Left lung (tissue), 10 donors: ENCODE measurements around the gene C3orf22. TPM values are rescaled to one million over a fixed set of nuclear protein-coding genes. Genes with fewer than 3 reads are reported as not detected.

Source experiments
- ATAC-seq: fragments of 200-7000 bp; cut with Tn5 transposase; one replicate; pipeline ENCODE4 v1.9.1; 2020; ENCODE audit warnings: moderate library complexity
- DNase-seq, 4 donors: peaks; one replicate each; pipeline ENCODE4 v3.0.0-alpha.2; 2013 to 2020
- H3K27ac ChIP-seq, 2 donors: fragments of 200-600 bp; sonication (generic) in 1 of 2; one replicate each; pipeline versions ENCODE4 v1.5.0 to v1.8.0; 2020 to 2021
- H3K27me3 ChIP-seq, 2 donors: fragments of 200-600 bp; sonication (generic) in 1 of 2; one replicate each; pipeline versions ENCODE4 v1.5.0 to v1.8.0; 2020 to 2021
- H3K36me3 ChIP-seq, 2 donors: fragments of 200-600 bp; sonication (generic) in 1 of 2; one replicate each; pipeline versions ENCODE4 v1.5.0 to v1.8.0; 2020 to 2021
- H3K4me1 ChIP-seq, 2 donors: fragments of 200-600 bp; one replicate each; pipeline ENCODE4 v1.8.0; 2021
- H3K4me3 ChIP-seq, 2 donors: fragments of 200-600 bp; sonication (generic) in 1 of 2; one replicate each; pipeline versions ENCODE4 v1.5.0 to v1.8.0; 2020 to 2021; ENCODE audit warnings: mild to moderate bottlenecking in 1 of 2
- H3K9me3 ChIP-seq, 2 donors: fragments of 200-600 bp; sonication (generic) in 1 of 2; one replicate each; pipeline versions ENCODE4 v1.5.0 to v1.8.0; 2020 to 2021
- intact Hi-C, 2 donors: fragments of 100-400 bp; cut with DNase I; formaldehyde crosslinking; loops; one replicate each; pipeline versions ENCODE4 v1.11.2 to v1.14.2; 2022
- polyA plus RNA-seq, 6 donors: library from polyadenylated mRNA; unstranded; fragments of 120-200 nt; gene quantifications; one replicate each; pipeline ENCODE4 v1.2.1, GENCODE V29; 2013; ENCODE audit not compliant: insufficient read length in 6 of 6
- total RNA-seq, 2 donors: library from RNA; stranded (reverse); fragmentation: NEBNext Ultra II Directional; extraction: Animal tissue kit (Norgen Biotek cat#: 25700); gene quantifications; one replicate each; pipeline ENCODE4 v1.2.1, GENCODE V29; 2021
- TF ChIP-seq, protein P1 (sequence below), 2 donors: fragments of 200-600 bp; sonication (generic) in 1 of 2; IDR thresholded peaks; one replicate each; pipeline versions ENCODE4 v1.5.0 to v1.8.0; 2021; ENCODE audit warnings: antibody characterized with exemption in 2 of 2
- donor health status: DM: no; HTN: yes; CAD: no.
- donor health status: DM: no; HTN: no; CAD: no.

Gene C3orf22
- total and polyA plus RNA-seq, 8 donors = 0.10 to 0.25 (median 0.12) TPM; not detected in 3

DNA sequence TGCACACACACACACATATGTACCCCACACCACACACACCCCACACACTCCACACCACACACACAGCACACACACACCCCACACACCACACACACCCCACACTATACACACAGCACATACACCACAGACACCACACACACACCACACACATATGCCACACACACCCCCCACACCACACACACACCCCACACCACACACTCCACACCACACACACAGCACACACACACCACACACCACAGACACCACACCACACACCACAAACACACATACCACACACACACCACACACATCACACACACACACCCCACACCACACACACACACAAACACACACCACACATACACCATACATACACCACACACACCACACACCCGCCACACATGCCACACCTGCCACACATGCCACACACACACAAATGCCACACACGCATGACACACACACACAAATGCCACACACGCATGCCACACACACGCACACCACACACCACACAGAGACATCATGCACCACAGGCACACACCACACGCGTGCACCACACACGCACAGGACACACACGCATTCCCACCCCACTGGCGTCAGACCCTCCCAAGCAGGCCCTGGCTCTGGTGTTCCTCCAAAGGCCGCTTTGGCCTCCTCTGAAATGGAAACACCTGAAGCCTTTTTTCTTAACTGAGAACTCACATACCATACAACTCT, 19.0 kb downstream of the C3orf22 start:
- peak in 2 of 4 donors; percentile 18 to 59 for DNase-seq
- Histone ChIP-seq H3K4me1 (peaks cover 0 to 16% of the 10 kb centered on the region in 2 donors), H3K9me3 (no peaks in the 10 kb centered on the region), H3K36me3 (no peaks in the 10 kb centered on the region), H3K4me3 (no peak overlapping the region), H3K27ac (peak overlapping the region in 1 of 2 donors; percentile 68), H3K27me3 (peaks cover 12 to 40% of the 10 kb centered on the region in 2 donors)
- no peak for ATAC-seq
- TF ChIP-seq, protein P1, sequence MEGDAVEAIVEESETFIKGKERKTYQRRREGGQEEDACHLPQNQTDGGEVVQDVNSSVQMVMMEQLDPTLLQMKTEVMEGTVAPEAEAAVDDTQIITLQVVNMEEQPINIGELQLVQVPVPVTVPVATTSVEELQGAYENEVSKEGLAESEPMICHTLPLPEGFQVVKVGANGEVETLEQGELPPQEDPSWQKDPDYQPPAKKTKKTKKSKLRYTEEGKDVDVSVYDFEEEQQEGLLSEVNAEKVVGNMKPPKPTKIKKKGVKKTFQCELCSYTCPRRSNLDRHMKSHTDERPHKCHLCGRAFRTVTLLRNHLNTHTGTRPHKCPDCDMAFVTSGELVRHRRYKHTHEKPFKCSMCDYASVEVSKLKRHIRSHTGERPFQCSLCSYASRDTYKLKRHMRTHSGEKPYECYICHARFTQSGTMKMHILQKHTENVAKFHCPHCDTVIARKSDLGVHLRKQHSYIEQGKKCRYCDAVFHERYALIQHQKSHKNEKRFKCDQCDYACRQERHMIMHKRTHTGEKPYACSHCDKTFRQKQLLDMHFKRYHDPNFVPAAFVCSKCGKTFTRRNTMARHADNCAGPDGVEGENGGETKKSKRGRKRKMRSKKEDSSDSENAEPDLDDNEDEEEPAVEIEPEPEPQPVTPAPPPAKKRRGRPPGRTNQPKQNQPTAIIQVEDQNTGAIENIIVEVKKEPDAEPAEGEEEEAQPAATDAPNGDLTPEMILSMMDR (IDR thresholded peaks at IDR 0.05) = no peak
- intact Hi-C loops = no loop called here

DNA sequence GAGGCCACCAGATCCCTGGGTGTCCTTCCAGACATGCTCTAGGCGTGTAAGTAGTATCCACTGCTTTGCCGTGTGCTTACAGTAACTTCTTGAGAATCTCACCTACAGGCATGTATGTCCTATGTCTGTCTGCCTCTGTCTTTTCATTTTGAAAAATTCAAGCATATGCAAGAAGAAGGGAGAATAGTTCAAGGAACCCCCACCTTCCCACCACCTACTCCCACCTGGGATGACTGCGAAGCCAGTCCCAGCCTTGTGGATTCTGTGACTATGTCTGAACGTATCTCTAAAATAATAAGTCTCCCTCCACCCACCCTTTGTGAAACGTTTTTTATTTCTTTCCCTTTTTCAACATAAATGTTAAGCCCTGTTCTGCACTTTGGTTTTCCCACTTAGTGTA, 19.8 kb downstream of the C3orf22 start:
- peak in 1 of 4 donors; percentile 6 for DNase-seq
- Histone ChIP-seq H3K27me3 (peaks cover 12 to 48% of the 10 kb centered on the region in 2 donors), H3K27ac (no peak overlapping the region), H3K9me3 (no peaks in the 10 kb centered on the region), H3K4me1 (peaks cover 0 to 16% of the 10 kb centered on the region in 2 donors), H3K4me3 (no peak overlapping the region), H3K36me3 (no peaks in the 10 kb centered on the region)
- intact Hi-C loops = no loop called here
- TF ChIP-seq, protein P1 (IDR thresholded peaks at IDR 0.05) = no peak
- no peak for ATAC-seq

DNA sequence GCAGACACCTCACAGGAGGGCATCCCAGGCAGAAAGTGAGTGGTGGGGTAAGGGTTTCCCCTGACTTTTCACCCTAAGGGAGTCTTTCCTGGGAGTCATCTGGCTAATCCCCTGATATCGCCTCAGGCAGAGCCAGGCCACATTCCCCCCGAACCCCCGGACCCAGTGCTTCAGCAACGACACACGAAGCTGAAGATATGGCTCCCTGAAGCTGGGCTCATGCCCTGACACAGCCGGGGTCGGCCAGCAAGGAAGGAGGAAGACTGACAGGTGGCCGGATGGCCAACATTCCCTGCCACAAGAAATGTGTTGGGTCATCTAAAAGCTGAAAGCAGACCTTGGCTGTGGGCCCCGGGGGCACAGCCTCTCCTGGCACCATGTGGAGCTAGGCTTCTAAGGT, 20.4 kb downstream of the C3orf22 start:
- H3K27ac ChIP-seq = no peak overlapping the region
- H3K27me3 ChIP-seq = peaks cover 12 to 47% of the 10 kb centered on the region in 2 donors
- ATAC-seq (no peak), DNase-seq (peak in 2 of 4 donors; percentile 26 to 52)
- intact Hi-C loops = no loop called here
- peaks cover 0 to 16% of the 10 kb centered on the region in 2 donors for H3K4me1 ChIP-seq
- TF ChIP-seq, protein P1 (IDR thresholded peaks at IDR 0.05) = no peak
- no peak overlapping the region for H3K4me3 ChIP-seq
- H3K36me3 ChIP-seq = no peaks in the 10 kb centered on the region
- H3K9me3 ChIP-seq = no peaks in the 10 kb centered on the region

DNA sequence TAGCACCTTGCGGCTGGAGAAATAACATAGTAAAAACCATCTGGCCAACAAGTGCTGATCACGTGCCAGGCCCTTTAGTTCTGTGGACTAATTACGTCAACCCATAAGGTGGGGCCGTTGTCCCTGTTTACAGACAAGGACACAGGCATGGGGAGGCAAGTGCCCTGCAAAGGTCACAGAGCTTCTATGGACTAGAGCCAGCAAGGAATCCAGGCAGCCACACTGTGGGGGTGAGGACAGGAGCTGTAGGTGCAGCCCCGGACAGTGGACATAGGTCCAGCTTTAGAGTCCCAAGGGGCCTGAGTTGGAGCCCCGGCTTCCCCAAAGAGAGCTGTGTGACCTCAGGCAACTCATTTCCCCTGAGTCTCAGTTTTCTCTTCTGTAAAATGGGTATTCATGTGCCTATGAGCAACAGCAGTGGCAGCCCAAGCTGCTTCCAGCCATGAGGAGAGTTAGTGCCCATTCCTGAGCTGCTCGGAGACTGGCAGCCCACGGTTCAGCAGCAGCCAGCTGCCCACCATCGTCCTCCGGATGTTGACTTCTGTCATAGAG, 20.9 kb downstream of the C3orf22 start:
- peaks cover 0 to 16% of the 10 kb centered on the region in 2 donors for H3K4me1 ChIP-seq
- TF ChIP-seq, protein P1 (IDR thresholded peaks at IDR 0.05) = no peak
- peaks cover 12 to 42% of the 10 kb centered on the region in 2 donors for H3K27me3 ChIP-seq
- H3K27ac ChIP-seq = no peak overlapping the region
- H3K36me3 ChIP-seq = no peaks in the 10 kb centered on the region
- ATAC-seq (no peak), DNase-seq (peak in 2 of 4 donors; percentile 28 to 34)
- no peak overlapping the region for H3K4me3 ChIP-seq
- intact Hi-C loops = no loop called here
- H3K9me3 ChIP-seq = no peaks in the 10 kb centered on the region

DNA sequence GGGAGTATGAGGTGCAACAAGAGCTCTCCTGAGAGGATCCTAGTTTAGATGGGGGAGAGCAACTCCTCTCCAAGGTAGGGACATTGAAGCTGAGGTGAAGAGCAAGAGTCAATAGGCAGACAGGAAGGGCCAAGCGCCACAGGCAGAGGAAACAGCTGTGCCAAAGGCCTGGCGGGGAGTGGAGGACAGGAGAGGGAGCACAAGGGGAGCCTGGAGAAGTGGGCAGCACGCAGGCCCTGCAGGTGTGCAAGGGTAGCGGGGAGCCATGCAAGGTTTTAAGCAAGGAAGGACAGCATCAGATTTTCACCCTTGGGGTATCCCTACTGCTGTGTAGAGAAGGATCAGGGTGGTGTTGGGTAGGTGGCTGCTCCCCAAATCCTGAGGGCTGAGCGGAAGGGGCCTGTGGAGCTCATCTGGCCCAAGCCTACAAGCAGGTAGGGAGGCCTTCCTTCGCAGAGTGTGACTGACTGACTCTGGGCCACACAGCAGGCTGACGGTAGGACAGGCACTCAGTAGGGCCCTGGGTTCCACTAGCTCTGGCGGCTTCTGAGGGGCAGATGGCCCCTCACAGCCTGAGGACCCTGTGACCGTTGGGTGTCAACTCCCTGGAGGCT, 21.5 kb downstream of the C3orf22 start:
- no peak for ATAC-seq
- intact Hi-C loops = no loop called here
- Histone ChIP-seq H3K27me3 (peaks cover 12 to 36% of the 10 kb centered on the region in 2 donors), H3K36me3 (no peaks in the 10 kb centered on the region), H3K4me1 (peaks cover 0 to 16% of the 10 kb centered on the region in 2 donors), H3K27ac (no peak overlapping the region), H3K9me3 (no peaks in the 10 kb centered on the region), H3K4me3 (no peak overlapping the region)
- TF ChIP-seq, protein P1 (IDR thresholded peaks at IDR 0.05) = no peak
- DNase-seq = peak in 2 of 4 donors; percentile 24 to 51
